Astrocyte of the spinal cord (primary cell): ENCODE data around the gene ACSF3.

ENCODE experiments used
- DNase-seq: peaks from one replicate; pipeline ENCODE4 v3.0.0; 2011; ENCODE audit warnings: low read depth, low spot score
- H3K4me3 ChIP-seq: 2 replicates; pipeline ENCODE4 v1.5.1; 2011; ENCODE audit warnings: low read depth, mild to moderate bottlenecking, low read length, moderate library complexity
- CTCF ChIP-seq: IDR thresholded peaks from 2 replicates; pipeline ENCODE4 v1.5.1; 2012; ENCODE audit warnings: low read depth, mild to moderate bottlenecking, low read length, inconsistent platforms
- in situ Hi-C: cut with HindIII; loops from 2 replicates; pipeline ENCODE4 v1.10.0; 2017; ENCODE audit warnings: low sequenced_read_pairs

Gene ACSF3

GRCh38 chr16:89122322-89122851 lies 28.7 kb downstream of the ACSF3 start:
- in situ Hi-C loops: no loop called here
- no peak overlapping the region for H3K4me3 ChIP-seq
- TF ChIP-seq CTCF: no peak
- no peak for DNase-seq

DNA sequence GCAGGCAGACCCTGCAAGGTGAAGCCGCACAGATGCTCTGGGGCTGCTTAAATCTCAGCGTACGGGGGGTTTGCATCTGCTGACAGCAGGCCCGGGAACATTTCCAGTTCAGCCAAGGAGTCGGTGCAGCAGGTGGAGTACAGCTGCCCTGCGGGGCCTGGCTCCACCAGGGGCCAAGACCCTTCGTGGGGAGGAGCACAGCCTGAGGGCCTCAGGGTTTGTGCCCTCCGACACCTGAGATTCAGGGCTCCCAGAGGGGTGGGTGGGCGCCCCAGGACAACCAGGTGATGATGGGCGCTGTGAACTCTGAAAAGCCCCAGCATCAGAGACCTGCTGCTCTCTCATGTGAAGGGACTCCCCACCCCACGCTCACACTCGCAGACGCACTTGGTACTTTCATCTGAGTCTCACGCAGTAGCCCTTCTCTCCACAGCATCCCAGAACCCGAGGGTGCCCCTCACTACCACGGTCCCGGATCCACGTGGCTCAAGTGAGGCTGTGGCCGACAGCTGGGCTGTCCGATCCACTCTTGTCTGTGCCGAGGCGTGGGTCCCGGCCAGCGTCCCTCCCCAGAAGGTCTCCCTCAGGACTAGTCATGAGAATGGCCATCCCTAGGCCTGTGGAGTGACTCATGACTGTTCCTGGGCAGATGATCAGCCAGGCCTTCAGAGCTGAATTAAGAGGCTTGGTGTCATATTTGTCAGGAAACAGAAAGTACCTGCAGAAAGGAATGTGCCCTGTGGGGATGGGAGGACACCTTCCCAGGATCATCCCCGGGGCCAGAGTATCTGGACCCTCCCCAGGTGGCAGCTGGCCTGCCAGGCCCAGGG lies 29.6 kb downstream of the ACSF3 start:
- TF ChIP-seq CTCF: no peak
- no peak for DNase-seq
- H3K4me3 ChIP-seq: no peak overlapping the region
- in situ Hi-C loops: no loop called here

DNA sequence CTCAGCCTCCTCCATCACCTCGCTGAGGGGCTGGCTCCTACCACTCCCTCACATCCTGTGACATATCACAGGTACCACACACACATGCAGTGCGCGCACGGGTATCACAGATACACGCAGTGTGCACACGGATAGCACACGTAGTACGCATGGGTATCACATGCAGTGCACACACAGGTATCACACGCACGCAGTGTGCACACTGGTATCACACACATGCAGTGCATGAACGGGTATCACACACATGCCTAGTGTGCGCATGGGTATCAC lies 30.1 kb downstream of the ACSF3 start:
- in situ Hi-C loops: no loop called here
- no peak for DNase-seq
- no peak overlapping the region for H3K4me3 ChIP-seq
- no peak for TF ChIP-seq CTCF

DNA sequence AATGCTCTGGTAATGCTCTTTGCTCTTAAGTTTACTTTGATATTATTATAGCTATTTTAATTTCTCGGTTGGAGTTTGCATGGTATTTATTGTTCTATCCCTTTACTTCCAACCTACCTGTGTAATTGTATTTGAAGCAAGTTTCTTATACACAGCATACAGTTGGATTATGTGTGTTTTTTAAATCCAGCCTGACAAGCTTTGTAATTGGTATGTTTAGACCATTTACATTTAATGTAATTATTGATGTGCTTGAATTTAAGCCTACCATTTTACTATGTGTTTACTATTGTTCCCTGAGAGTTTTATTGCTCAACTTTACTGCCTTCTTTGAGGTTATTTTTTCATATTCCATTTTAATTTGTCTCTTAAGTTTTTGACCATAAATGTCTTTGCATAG lies 35.7 kb downstream of the ACSF3 start:
- TF ChIP-seq CTCF: no peak
- in situ Hi-C loops: no loop called here
- no peak for DNase-seq
- no peak overlapping the region for H3K4me3 ChIP-seq

DNA sequence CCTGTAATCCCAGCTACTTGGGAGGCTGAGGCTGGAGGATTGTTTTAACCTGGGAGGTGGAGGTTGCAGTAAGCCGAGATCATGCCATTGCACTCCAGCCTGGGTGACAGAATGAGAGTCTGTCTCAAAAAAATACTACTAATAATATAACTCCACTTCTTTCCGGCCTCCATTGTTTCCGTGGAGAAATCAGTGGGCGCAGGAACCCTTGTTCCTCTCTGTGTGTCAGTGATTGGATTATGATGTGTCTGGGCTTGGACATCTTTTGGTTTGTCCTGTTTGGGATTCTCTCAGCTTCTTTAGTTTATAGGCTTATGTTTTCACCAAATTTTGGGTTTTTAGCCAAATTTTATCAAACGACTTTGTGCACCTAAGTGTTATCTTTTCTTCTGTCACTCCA lies 36.8 kb downstream of the ACSF3 start:
- in situ Hi-C loops: no loop called here
- TF ChIP-seq CTCF: no peak
- H3K4me3 ChIP-seq: no peak overlapping the region
- DNase-seq: no peak

DNA sequence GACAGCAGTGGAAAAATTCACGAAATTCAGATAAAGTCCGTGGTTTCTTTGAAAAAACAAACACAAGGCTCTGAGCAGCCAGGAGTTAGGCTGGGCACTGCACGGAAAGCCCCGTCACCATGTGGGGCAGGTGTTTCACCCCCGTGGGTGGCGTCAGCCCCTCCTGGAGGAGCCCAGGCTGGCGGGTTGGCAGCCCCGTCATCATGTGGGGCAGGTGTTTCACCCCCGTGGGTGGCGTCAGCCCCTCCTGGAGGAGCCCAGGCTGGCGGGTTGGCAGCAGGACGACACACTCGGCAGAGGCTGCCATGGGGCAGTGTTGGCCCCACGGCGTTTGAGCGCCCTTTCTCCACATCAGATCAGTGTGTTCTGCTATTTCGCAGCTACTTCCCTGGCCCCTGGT lies 38.1 kb downstream of the ACSF3 start:
- in situ Hi-C loops: no loop called here

More for the DNA sequence above, 38.1 kb downstream of the ACSF3 start:
- DNase-seq: no peak
- H3K4me3 ChIP-seq: no peak overlapping the region
- TF ChIP-seq CTCF: no peak
